Sigmoid colon (tissue), 7 donors: ENCODE data around the gene VANGL1. TPM values are rescaled to one million over a fixed set of nuclear protein-coding genes. Genes with fewer than 3 reads are reported as not detected.

Experiments
- DNase-seq: peaks from one replicate; pipeline ENCODE4 v3.0.0-alpha.2; 2019
- H3K27ac ChIP-seq, 4 donors: fragments of 200-600 bp; sonication (generic); one replicate each; pipeline ENCODE4 v1.5.1; 2016 to 2019; ENCODE audit warnings: mild to moderate bottlenecking in 1 of 4
- H3K27me3 ChIP-seq, 3 donors: fragments of 200-600 bp; sonication (generic); one replicate each; pipeline ENCODE4 v1.5.1; 2019; ENCODE audit warnings: mild to moderate bottlenecking in 1 of 3
- H3K36me3 ChIP-seq, 4 donors: fragments of 200-600 bp; sonication (generic); one replicate each; pipeline ENCODE4 v1.5.1; 2016 to 2019
- H3K4me1 ChIP-seq, 4 donors: fragments of 200-600 bp; sonication (generic); one replicate each; pipeline ENCODE4 v1.5.1; 2017 to 2019
- H3K4me3 ChIP-seq, 4 donors: fragments of 200-600 bp; sonication (generic); one replicate each; pipeline ENCODE4 v1.5.1; 2017 to 2019; ENCODE audit warnings: mild to moderate bottlenecking in 2 of 4, moderate library complexity in 1 of 4
- H3K9me3 ChIP-seq, 4 donors: fragments of 200-600 bp in 3 of 4; sonication (generic) in 3 of 4; one replicate each; pipeline versions ENCODE4 v1.5.1 to v1.6.1; 2013 to 2019
- EP300 ChIP-seq, 4 donors: sonication (generic); formaldehyde crosslinking; IDR thresholded peaks; one replicate each; pipeline ENCODE4 v1.6.1; 2017; ENCODE audit warnings: antibody characterized with exemption in 4 of 4
- POLR2A ChIP-seq, 2 donors: fragments of 450-650 bp; IDR thresholded peaks; one replicate each; pipeline ENCODE4 v1.6.1; 2016; ENCODE audit warnings: antibody characterized with exemption in 2 of 2, mild to moderate bottlenecking in 2 of 2, moderate library complexity in 2 of 2
- POLR2AphosphoS5 ChIP-seq, 4 donors: sonication (generic); formaldehyde crosslinking; IDR thresholded peaks; one replicate each; pipeline ENCODE4 v1.6.1; 2017; ENCODE audit warnings: antibody characterized with exemption in 4 of 4
- WGBS, 2 donors: extraction: QIAGEN DNeasy Blood & Tissue Kit; methylation state at CpG; one replicate each; pipeline ENCODE4 v1.1.7; 2013; 5-methylcytosine and 5-hydroxymethylcytosine counted together
- intact Hi-C: fragments of 100-400 bp; cut with DNase I; formaldehyde crosslinking; loops from one replicate; pipeline ENCODE4 v1.15.1; 2023
- polyA plus RNA-seq, 3 donors: library from polyadenylated mRNA; stranded (reverse); fragments of 200-250 nt; gene quantifications; one replicate each; pipeline ENCODE4 v1.2.3, GENCODE V29; 2013
- total RNA-seq, 4 donors: library from RNA; depleted of rRNA; stranded (reverse); fragments of >200 nt; gene quantifications; one replicate each; pipeline ENCODE4 v1.1.0, GENCODE V29; 2016
- TF ChIP-seq, protein P1 (sequence below), 4 experiments: fragments of 450-650 bp in 3 of 4; fragments of 200-600 bp in 1 of 4; IDR thresholded peaks; one replicate each; pipeline ENCODE4 v1.5.1; 2016 to 2019; ENCODE audit warnings: antibody characterized with exemption in 4 of 4, mild to moderate bottlenecking in 3 of 4, moderate library complexity in 2 of 4
- donor health status: healthy with polysubstance abuse.
- donor health status: Bipolar disorder and iron deficiency.
- donor health status: healthy.

The VANGL1 gene
- total and polyA plus RNA-seq, 7 donors: 1.2 to 14.7 (median 7.1) TPM

DNA sequence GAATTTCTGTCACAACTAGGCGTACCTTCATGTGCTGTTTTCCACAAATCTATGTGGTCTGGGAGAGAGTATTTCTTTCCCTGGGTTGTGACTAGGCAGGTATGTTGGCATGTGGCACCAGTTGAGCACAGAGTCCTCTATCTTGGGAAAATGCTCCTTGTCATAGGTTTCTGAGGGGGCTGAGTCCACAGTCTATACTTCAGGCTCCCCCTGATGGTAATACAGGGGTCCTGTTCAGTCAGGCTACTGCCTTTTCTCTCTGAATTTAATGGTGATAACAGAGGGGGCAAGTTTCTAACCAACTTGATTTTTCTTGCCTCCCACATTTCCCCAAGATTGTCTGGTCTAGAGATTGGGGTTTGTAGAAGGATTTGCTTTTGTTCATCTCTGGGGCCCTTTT, 35.8 kb downstream of the VANGL1 start:
- peak overlapping the region in 3 of 4 donors; percentile 81 to 93 (median 82) for H3K27ac ChIP-seq

DNA sequence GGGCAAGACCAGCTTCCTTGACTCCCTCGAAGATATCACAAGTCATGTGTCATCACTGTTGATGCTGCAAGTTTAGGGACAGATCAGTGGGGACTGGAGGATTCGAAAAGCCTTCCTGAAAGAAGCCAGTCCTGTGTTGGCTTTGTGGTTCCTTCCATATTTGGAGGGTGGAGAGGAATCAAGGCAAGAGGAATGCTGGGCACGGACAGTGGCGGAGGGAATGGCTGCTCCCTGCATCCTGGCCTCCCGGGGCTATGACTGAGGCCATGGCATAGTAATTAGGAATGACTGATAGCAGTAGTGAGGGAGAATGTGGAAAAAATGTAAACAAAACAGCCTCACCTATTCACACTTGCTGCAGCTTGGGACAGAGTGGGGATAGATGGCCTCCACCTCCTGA, 36.4 kb downstream of the VANGL1 start:
- intact Hi-C loops: loop anchor here (5.0 kb wide), 1 partner anchor 36 kb away; the partner anchor contains the start of gene VANGL1
- no peaks in the 10 kb centered on the region for H3K9me3 ChIP-seq
- H3K27ac ChIP-seq: peak overlapping the region; percentile 70 to 93 (median 82)
- TF ChIP-seq POLR2A (IDR thresholded peaks at IDR 0.05) (no peak), POLR2AphosphoS5 (IDR thresholded peaks at IDR 0.05) (no peak), EP300 (IDR thresholded peaks at IDR 0.05) (no peak)
- TF ChIP-seq, protein P1, sequence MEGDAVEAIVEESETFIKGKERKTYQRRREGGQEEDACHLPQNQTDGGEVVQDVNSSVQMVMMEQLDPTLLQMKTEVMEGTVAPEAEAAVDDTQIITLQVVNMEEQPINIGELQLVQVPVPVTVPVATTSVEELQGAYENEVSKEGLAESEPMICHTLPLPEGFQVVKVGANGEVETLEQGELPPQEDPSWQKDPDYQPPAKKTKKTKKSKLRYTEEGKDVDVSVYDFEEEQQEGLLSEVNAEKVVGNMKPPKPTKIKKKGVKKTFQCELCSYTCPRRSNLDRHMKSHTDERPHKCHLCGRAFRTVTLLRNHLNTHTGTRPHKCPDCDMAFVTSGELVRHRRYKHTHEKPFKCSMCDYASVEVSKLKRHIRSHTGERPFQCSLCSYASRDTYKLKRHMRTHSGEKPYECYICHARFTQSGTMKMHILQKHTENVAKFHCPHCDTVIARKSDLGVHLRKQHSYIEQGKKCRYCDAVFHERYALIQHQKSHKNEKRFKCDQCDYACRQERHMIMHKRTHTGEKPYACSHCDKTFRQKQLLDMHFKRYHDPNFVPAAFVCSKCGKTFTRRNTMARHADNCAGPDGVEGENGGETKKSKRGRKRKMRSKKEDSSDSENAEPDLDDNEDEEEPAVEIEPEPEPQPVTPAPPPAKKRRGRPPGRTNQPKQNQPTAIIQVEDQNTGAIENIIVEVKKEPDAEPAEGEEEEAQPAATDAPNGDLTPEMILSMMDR (IDR thresholded peaks at IDR 0.05): no peak
- H3K36me3 ChIP-seq: peaks cover 0 to 10% (median 0%) of the 10 kb centered on the region in 4 donors
- H3K27me3 ChIP-seq: no peaks in the 10 kb centered on the region
- H3K4me1 ChIP-seq: peaks cover 0 to 64% (median 57%) of the 10 kb centered on the region in 4 donors
- WGBS, 2 donors: 82 to 83% methylated on average over 5 of the region's 5 CpGs
- H3K4me3 ChIP-seq: no peak overlapping the region
- DNase-seq: no peak

More for the DNA sequence above, 35.8 kb downstream of the VANGL1 start:
- TF ChIP-seq, protein P1 (IDR thresholded peaks at IDR 0.05): no peak
- no peak for TF ChIP-seq EP300 (IDR thresholded peaks at IDR 0.05)
- H3K9me3 ChIP-seq: no peaks in the 10 kb centered on the region
- no peak for DNase-seq
- H3K4me3 ChIP-seq: no peak overlapping the region
- 95 to 96% methylated on average over 1 of the region's 1 CpG for WGBS, 2 donors
- no peaks in the 10 kb centered on the region for H3K27me3 ChIP-seq
- peaks cover 0 to 4% (median 0%) of the 10 kb centered on the region in 4 donors for H3K36me3 ChIP-seq
- peaks cover 0 to 69% (median 63%) of the 10 kb centered on the region in 4 donors for H3K4me1 ChIP-seq
- intact Hi-C loops: loop anchor here (5.0 kb wide), 1 partner anchor 35 kb away; the partner anchor contains the start of gene VANGL1

DNA sequence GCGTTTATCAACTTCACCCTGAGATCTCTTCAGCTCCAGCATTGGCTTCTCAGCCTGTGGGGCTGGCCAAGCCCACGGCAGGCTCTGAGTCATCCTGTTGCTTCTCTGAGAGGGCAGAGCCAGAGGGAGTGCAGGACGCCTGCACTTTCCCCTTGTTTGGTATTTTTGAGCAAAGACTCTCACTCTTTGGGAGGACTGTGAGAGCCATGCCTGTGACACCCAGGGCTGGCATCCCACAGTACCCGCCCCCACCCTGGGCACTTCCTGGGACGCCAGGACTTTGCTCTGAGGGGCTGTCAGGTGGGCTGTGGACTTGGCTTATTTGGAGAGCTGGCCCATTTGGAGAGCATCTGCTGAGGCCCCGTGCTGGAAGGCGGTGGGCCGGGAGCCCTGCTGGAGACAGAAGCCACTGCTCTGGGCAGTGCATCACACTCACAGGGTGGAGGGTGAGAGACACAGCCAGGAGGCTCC, 37.4 kb downstream of the VANGL1 start:
- Histone ChIP-seq H3K9me3 (no peaks in the 10 kb centered on the region), H3K27ac (peak overlapping the region; percentile 70 to 93 (median 82)), H3K36me3 (peaks cover 0 to 20% (median under 1%) of the 10 kb centered on the region in 4 donors), H3K4me1 (peaks cover 0 to 53% (median 47%) of the 10 kb centered on the region in 4 donors), H3K27me3 (no peaks in the 10 kb centered on the region), H3K4me3 (no peak overlapping the region)
- intact Hi-C loops: loop anchor here (5.0 kb wide), 1 partner anchor 37 kb away; the partner anchor contains the start of gene VANGL1
- WGBS, 2 donors: 76 to 81% methylated on average over 8 of the region's 8 CpGs
- peak; percentile 84 for DNase-seq
- TF ChIP-seq EP300 (IDR thresholded peaks at IDR 0.05): no peak
- TF ChIP-seq, protein P1 (IDR thresholded peaks at IDR 0.05): peak in 2 of 4 experiments; percentile 10 to 20
- peak; percentile 7 to 67 (median 58) for TF ChIP-seq POLR2AphosphoS5 (IDR thresholded peaks at IDR 0.05)
- no peak for TF ChIP-seq POLR2A (IDR thresholded peaks at IDR 0.05)

DNA sequence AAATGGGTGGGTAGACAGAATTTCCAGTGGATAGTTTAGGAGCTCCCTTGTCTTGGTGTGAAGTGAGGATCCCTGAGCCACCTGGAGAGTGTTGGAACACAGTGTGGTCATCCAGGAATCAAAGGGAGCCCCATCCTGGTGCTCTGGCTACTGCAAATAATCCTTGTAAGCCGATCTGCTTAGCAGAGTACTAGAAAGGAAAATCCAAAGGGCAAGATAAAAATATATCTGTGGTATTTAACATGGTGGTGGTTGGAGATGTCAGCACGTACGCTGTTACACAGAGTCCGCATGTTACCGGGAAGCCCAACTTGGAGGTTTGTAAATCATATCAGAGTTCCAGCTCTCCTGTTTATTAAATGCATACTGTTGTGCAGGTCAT, 39.0 kb downstream of the VANGL1 start:
- 96 to 98% methylated on average over 5 of the region's 5 CpGs for WGBS, 2 donors
- H3K27ac ChIP-seq: peak overlapping the region; percentile 70 to 93 (median 82)

More for the DNA sequence above, 39.0 kb downstream of the VANGL1 start:
- H3K4me1 ChIP-seq: peaks cover 0 to 50% (median 42%) of the 10 kb centered on the region in 4 donors
- TF ChIP-seq, protein P1 (IDR thresholded peaks at IDR 0.05): no peak
- no peak for TF ChIP-seq POLR2A (IDR thresholded peaks at IDR 0.05)
- no peak for TF ChIP-seq EP300 (IDR thresholded peaks at IDR 0.05)
- TF ChIP-seq POLR2AphosphoS5 (IDR thresholded peaks at IDR 0.05): no peak
- H3K36me3 ChIP-seq: peaks cover 8 to 36% (median 15%) of the 10 kb centered on the region in 4 donors
- intact Hi-C loops: no loop called here
- DNase-seq: no peak
- H3K27me3 ChIP-seq: no peaks in the 10 kb centered on the region
- no peak overlapping the region for H3K4me3 ChIP-seq
- H3K9me3 ChIP-seq: no peaks in the 10 kb centered on the region
